Activated naive CD8-positive, alpha-beta T cell treated with anti-CD3 and anti-CD28 coated beads, Interleukin-2, amount 50 U/mL, for 24 hours (primary cell): ENCODE data around the gene PALB2.

Experiments
- ATAC-seq: fragments of 150-1000 bp; cut with Tn5 transposase; one replicate; pipeline ENCODE4 v1.10.0; 2021
- DNase-seq: peaks from one replicate; pipeline ENCODE4 v3.0.0; 2021
- H3K27ac Mint-ChIP-seq: one replicate; pipeline ENCODE4 v1.8.0; 2021; ENCODE audit warnings: mild to moderate bottlenecking, mixed read lengths
- H3K27me3 Mint-ChIP-seq: one replicate; pipeline ENCODE4 v1.8.0; 2021; ENCODE audit warnings: mixed read lengths
- H3K36me3 Mint-ChIP-seq: one replicate; pipeline ENCODE4 v1.8.0; 2021; ENCODE audit warnings: low read depth, mixed read lengths
- H3K4me1 Mint-ChIP-seq: one replicate; pipeline ENCODE4 v1.8.0; 2021; ENCODE audit warnings: mixed read lengths
- H3K4me3 Mint-ChIP-seq: one replicate; pipeline ENCODE4 v1.8.0; 2021; ENCODE audit warnings: mild to moderate bottlenecking, moderate library complexity, mixed read lengths
- H3K9me3 Mint-ChIP-seq: one replicate; pipeline ENCODE4 v1.8.0; 2021; ENCODE audit warnings: mixed read lengths

The PALB2 gene

DNA sequence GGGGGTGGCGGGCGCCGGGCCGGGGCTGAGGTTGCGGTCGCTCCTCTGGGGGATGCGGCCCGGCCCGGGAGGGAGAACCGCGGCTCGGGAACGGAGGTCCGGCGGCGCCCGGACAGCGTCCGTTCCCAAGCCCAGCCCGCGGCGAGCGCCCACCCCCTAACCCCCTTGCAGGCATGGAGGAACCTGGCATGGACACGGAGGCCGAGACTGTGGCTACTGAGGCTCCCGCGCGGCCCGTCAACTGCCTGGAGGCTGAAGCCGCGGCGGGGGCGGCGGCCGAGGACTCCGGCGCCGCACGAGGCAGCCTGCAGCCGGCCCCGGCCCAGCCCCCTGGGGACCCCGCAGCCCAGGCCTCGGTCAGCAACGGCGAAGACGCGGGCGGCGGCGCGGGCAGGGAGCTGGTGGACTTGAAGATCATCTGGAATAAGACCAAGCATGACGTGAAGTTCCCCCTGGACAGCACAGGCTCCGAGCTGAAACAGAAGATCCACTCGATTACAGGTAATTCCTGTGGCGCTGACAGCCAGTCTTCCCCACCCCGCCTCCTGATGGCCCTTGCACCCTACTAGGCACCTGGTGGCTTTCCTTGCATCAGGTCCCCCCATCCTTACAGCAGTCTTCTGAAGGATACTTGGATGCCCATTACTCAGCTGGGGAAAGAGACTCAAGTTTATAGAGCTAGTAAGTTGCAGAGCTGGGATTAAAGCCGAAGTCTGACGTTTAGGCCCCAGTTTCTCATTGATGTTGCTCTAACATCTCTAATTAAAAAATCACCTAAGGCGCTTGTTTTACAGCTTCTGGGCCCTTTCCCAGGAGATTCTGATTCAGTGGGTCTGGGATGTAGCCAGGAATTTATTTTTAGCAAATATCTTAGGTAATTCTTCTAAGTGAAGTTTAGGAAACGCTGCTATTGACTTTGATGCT lies 83.1 kb downstream of the PALB2 start:
- ATAC-seq (peak; percentile 2), DNase-seq (peak; percentile 23)
- Mint-ChIP-seq H3K4me3 (peak overlapping the region; percentile 92), H3K27ac (peak overlapping the region; percentile 96), H3K36me3 (peaks cover 26% of the 10 kb centered on the region), H3K9me3 (no peaks in the 10 kb centered on the region), H3K4me1 (peaks cover 40% of the 10 kb centered on the region), H3K27me3 (no peaks in the 10 kb centered on the region)

- Mint-ChIP-seq H3K27ac (peak within 1 kb of the TSS; percentile 96), H3K4me3 (peak within 1 kb of the TSS; percentile 92), H3K4me1 (peaks cover 40% of the 10 kb centered on the region), H3K9me3 (no peaks in the 10 kb centered on the region), H3K27me3 (no peaks in the 10 kb centered on the region), H3K36me3 (peaks cover 20% of the 10 kb centered on the region)
- DNase-seq, result peak; percentile 99
- ATAC-seq, result peak; percentile 95
Observed at GRCh38 chr16:23556881-23557778, 84.0 kb downstream of the PALB2 start, which contains the start of the genes EARS2 and UBFD1. Gene EARS2 (minus strand): TSS chr16:23557350. CDS start chr16:23557343, 7 bp downstream. Gene UBFD1 (plus strand): TSS chr16:23557727. CDS start chr16:23557743, 16 bp downstream.

- Mint-ChIP-seq H3K9me3 (no peaks in the 10 kb centered on the region), H3K27ac (no peak overlapping the region), H3K36me3 (peaks cover 24% of the 10 kb centered on the region), H3K4me1 (peaks cover 29% of the 10 kb centered on the region), H3K27me3 (no peaks in the 10 kb centered on the region), H3K4me3 (no peak overlapping the region)
- ATAC-seq (no peak), DNase-seq (no peak)
Observed at GRCh38 chr16:23554536-23554935, 86.6 kb downstream of the PALB2 start.
